GM10248 (cell line): ENCODE results near the gene MAP4.

Source experiments
- CTCF ChIA-PET: fragments of 300-600 bp; sonication (Branson Sonifier 250); formaldehyde crosslinking; extraction: SDS; loops from one replicate; lab custom pipeline; 2021; ENCODE audit warnings: antibody characterized with exemption; lab: Yijun Ruan, JAX
- POLR2A ChIA-PET: fragments of 350-650 bp; sonication (Branson Sonifier 250); formaldehyde crosslinking; extraction: SDS; loops from one replicate; lab custom pipeline; 2020; ENCODE audit warnings: antibody characterized with exemption; lab: Yijun Ruan, JAX
- DNase-seq: peaks from one replicate; pipeline ENCODE4 v3.0.0; 2012; ENCODE audit errors: extremely low spot score
- CTCF ChIP-seq: IDR thresholded peaks from 2 replicates; pipeline ENCODE4 v1.5.1; 2012; ENCODE audit warnings: mild to moderate bottlenecking, low read depth; ENCODE audit errors: extremely low read depth, missing control alignments, control extremely low read depth

MAP4 gene

GRCh38 chr3:47857151-47857550, 159.1 kb downstream of the MAP4 start:
- POLR2A ChIA-PET = no interaction called here
- DNase-seq = no peak
- CTCF ChIA-PET = no interaction called here
- no peak for TF ChIP-seq CTCF

GRCh38 chr3:47856669-47857068, 159.5 kb downstream of the MAP4 start:
- POLR2A ChIA-PET = no interaction called here
- CTCF ChIA-PET = no interaction called here
- TF ChIP-seq CTCF = no peak
- DNase-seq = no peak

- TF ChIP-seq CTCF = no peak
- ChIA-PET POLR2A (no interaction called here), CTCF (interaction anchor here (1.1 kb wide), 1 partner anchor 435 kb away, joined by 3 read pairs; no protein-coding TSS in a partner anchor)
- no peak for DNase-seq
These were observed 160.5 kb downstream of the MAP4 start for GRCh38 chr3:47855461-47856383.

GRCh38 chr3:47854720-47855455, 161.3 kb downstream of the MAP4 start:
- TF ChIP-seq CTCF = no peak
- ChIA-PET POLR2A (no interaction called here), CTCF (interaction anchor here (1.0 to 1.1 kb wide), 3 partner anchors 20 to 434 kb away, joined by 3 read pairs; no protein-coding TSS in a partner anchor)
- DNase-seq = no peak

- TF ChIP-seq CTCF = no peak
- ChIA-PET CTCF (interaction anchor here (1.0 to 1.1 kb wide), 3 partner anchors 20 to 433 kb away, joined by 3 read pairs; no protein-coding TSS in a partner anchor), POLR2A (no interaction called here)
These were observed 161.9 kb downstream of the MAP4 start for GRCh38 chr3:47854267-47854666.

More at GRCh38 chr3:47854267-47854666, 161.9 kb downstream of the MAP4 start:
- DNase-seq = no peak
